Measurements from ENCODE around the gene PRPF19.
A peak's percentile ranks its signal among the peaks of the same experiment; 100 is the strongest.

Gene PRPF19

GRCh38 chr11:60918939-60919265 lies 12.5 kb upstream of the PRPF19 start:
- Histone ChIP-seq H3F3A (ENCODE audit: low read depth) (no peaks in the 10 kb centered on the region), H3K9ac (ENCODE audit: low read depth, low read length, poor library complexity, severe bottlenecking) (peak overlapping the region; percentile 7)

GRCh38 chr11:60918251-60918938 lies 12.0 kb upstream of the PRPF19 start:
- peaks cover 40% of the 10 kb centered on the region; the same call in 1 of the 2 replicates for H3K36me3 ChIP-seq (ENCODE audit: insufficient read depth, low read length)
- H3K4me1 ChIP-seq (ENCODE audit: insufficient read depth, low read length, poor library complexity, severe bottlenecking), result peaks cover 41% of the 10 kb centered on the region
- TF ChIP-seq CTCF (conservative IDR thresholded peaks at IDR 0.05; ENCODE audit: low read length), result no peak
- TF ChIP-seq EZH2phosphoT487 (IDR thresholded peaks at IDR 0.05; ENCODE audit: borderline replicate concordance), result no peak
- no peaks in the 10 kb centered on the region for H3K27me3 ChIP-seq (ENCODE audit: insufficient read depth, low read length, poor library complexity, severe bottlenecking)
- peak overlapping the region; percentile 7 for H3K9ac ChIP-seq (ENCODE audit: low read depth, low read length, poor library complexity, severe bottlenecking)
- H4K20me1 ChIP-seq (ENCODE audit: insufficient read depth, low read length, poor library complexity, severe bottlenecking), result peaks cover 27% of the 10 kb centered on the region
- no peaks in the 10 kb centered on the region for H3K9me2 ChIP-seq (replicated peaks; ENCODE audit: low read depth, low read length)
- H3K79me2 ChIP-seq (ENCODE audit: insufficient read depth, low read length), result peaks cover 54% of the 10 kb centered on the region
- no peak overlapping the region for H3K4me3 ChIP-seq (ENCODE audit: low read length, poor library complexity, severe bottlenecking)
- peak overlapping the region; percentile 95 for H3K4me2 ChIP-seq (ENCODE audit: low read depth, low read length, poor library complexity, severe bottlenecking)
- no peaks in the 10 kb centered on the region for H3F3A ChIP-seq (ENCODE audit: low read depth)
- no peaks in the 10 kb centered on the region for H3K9me3 ChIP-seq (ENCODE audit: insufficient read depth, low read depth, low read length)
- H2AFZ ChIP-seq (ENCODE audit: low read length), result no peak overlapping the region

More at GRCh38 chr11:60918939-60919265, 12.5 kb upstream of the PRPF19 start:
- H3K79me2 ChIP-seq (ENCODE audit: insufficient read depth, low read length), result peaks cover 54% of the 10 kb centered on the region
- no peaks in the 10 kb centered on the region for H3K9me3 ChIP-seq (ENCODE audit: insufficient read depth, low read depth, low read length)
- H3K4me1 ChIP-seq (ENCODE audit: insufficient read depth, low read length, poor library complexity, severe bottlenecking), result peaks cover 42% of the 10 kb centered on the region
- H3K36me3 ChIP-seq (ENCODE audit: insufficient read depth, low read length), result peaks cover 40% of the 10 kb centered on the region; the same call in 1 of the 2 replicates
- no peak for TF ChIP-seq EZH2phosphoT487 (IDR thresholded peaks at IDR 0.05; ENCODE audit: borderline replicate concordance)
- TF ChIP-seq CTCF (conservative IDR thresholded peaks at IDR 0.05; ENCODE audit: low read length), result no peak
- no peak overlapping the region for H2AFZ ChIP-seq (ENCODE audit: low read length)
- peak overlapping the region; percentile 95 for H3K4me2 ChIP-seq (ENCODE audit: low read depth, low read length, poor library complexity, severe bottlenecking)
- H3K27me3 ChIP-seq (ENCODE audit: insufficient read depth, low read length, poor library complexity, severe bottlenecking), result no peaks in the 10 kb centered on the region
- H3K9me2 ChIP-seq (replicated peaks; ENCODE audit: low read depth, low read length), result no peaks in the 10 kb centered on the region
- H4K20me1 ChIP-seq (ENCODE audit: insufficient read depth, low read length, poor library complexity, severe bottlenecking), result peaks cover 27% of the 10 kb centered on the region
- H3K4me3 ChIP-seq (ENCODE audit: low read length, poor library complexity, severe bottlenecking), result no peak overlapping the region

- H3F3A ChIP-seq (ENCODE audit: low read depth), result no peaks in the 10 kb centered on the region
- no peaks in the 10 kb centered on the region for H3K27me3 ChIP-seq (ENCODE audit: insufficient read depth, low read length, poor library complexity, severe bottlenecking)
- peak overlapping the region; percentile 95 for H3K4me2 ChIP-seq (ENCODE audit: low read depth, low read length, poor library complexity, severe bottlenecking)
- H3K36me3 ChIP-seq (ENCODE audit: insufficient read depth, low read length), result peaks cover 30% of the 10 kb centered on the region; the same call in 1 of the 2 replicates
- peak overlapping the region; percentile 87 for H3K4me3 ChIP-seq (ENCODE audit: low read length, poor library complexity, severe bottlenecking)
- no peaks in the 10 kb centered on the region for H3K9me3 ChIP-seq (ENCODE audit: insufficient read depth, low read depth, low read length)
- peaks cover 44% of the 10 kb centered on the region for H3K4me1 ChIP-seq (ENCODE audit: insufficient read depth, low read length, poor library complexity, severe bottlenecking)
- no peaks in the 10 kb centered on the region for H3K9me2 ChIP-seq (replicated peaks; ENCODE audit: low read depth, low read length)
- H3K79me2 ChIP-seq (ENCODE audit: insufficient read depth, low read length), result peaks cover 54% of the 10 kb centered on the region
- no peak overlapping the region for H2AFZ ChIP-seq (ENCODE audit: low read length)
- H3K9ac ChIP-seq (ENCODE audit: low read depth, low read length, poor library complexity, severe bottlenecking), result peak overlapping the region; percentile 85
- TF ChIP-seq CTCF (conservative IDR thresholded peaks at IDR 0.05; ENCODE audit: low read length), result no peak
- TF ChIP-seq EZH2phosphoT487 (IDR thresholded peaks at IDR 0.05; ENCODE audit: borderline replicate concordance), result no peak
- peaks cover 27% of the 10 kb centered on the region for H4K20me1 ChIP-seq (ENCODE audit: insufficient read depth, low read length, poor library complexity, severe bottlenecking)
These were observed 10.9 kb upstream of the PRPF19 start for GRCh38 chr11:60917267-60917666.
